Peyer's patch (tissue), 4 donors: ENCODE results near the gene USP17L13. TPM values are rescaled to one million over a fixed set of nuclear protein-coding genes. Genes with fewer than 3 reads are reported as not detected.
"Not testable (repeated sequence)": the region's sequence is repeated elsewhere in the genome, so short reads cannot be mapped to it uniquely, and the experiment has no call there.

Source experiments
- DNase-seq, 3 donors: peaks; one replicate each; pipeline ENCODE4 v3.0.0-alpha.2; 2017 to 2019
- H3K27ac ChIP-seq, 4 donors: fragments of 200-600 bp; sonication (generic); one replicate each; pipeline ENCODE4 v1.5.1; 2016 to 2019
- H3K27me3 ChIP-seq, 2 donors: fragments of 200-600 bp; sonication (generic); one replicate each; pipeline ENCODE4 v1.5.1; 2019
- H3K36me3 ChIP-seq, 3 donors: fragments of 200-600 bp; sonication (generic); one replicate each; pipeline ENCODE4 v1.5.1; 2016 to 2019
- H3K4me1 ChIP-seq, 4 donors: fragments of 200-600 bp; sonication (generic); one replicate each; pipeline ENCODE4 v1.5.1; 2016 to 2019
- H3K4me3 ChIP-seq, 4 donors: fragments of 200-600 bp; sonication (generic); 1 replicate in 3 of 4; 2 replicates in 1 of 4; pipeline ENCODE4 v1.5.1; 2016 to 2019; ENCODE audit warnings: mild to moderate bottlenecking in 1 of 4
- H3K9me3 ChIP-seq, 4 donors: fragments of 200-600 bp; sonication (generic); one replicate each; pipeline ENCODE4 v1.5.1; 2016 to 2019; ENCODE audit warnings: mild to moderate bottlenecking in 1 of 4
- total RNA-seq, 4 donors: library from RNA; depleted of rRNA; stranded (reverse); fragments of >200 nt; gene quantifications; one replicate each; pipeline ENCODE4 v1.1.0, GENCODE V29; 2016

The USP17L13 gene
- total RNA-seq: not detected

DNA sequence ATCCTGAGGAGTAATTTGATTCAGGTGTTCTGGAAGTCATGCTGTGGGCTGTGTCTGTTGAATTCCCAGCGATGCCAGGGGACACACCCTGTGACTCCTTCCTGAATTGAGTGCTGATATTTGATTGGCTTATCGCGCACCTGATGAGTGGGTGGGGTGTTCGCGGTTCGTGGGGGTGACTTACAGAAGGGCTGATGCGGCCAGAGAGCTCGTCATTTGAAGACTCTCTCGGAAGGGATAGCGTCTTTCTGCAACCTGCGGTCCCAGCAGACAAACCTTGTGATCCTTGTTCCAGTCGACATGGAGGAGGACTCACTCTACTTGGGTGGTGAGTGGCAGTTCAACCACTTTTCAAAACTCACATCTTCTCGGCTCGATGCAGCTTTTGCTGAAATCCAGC is at the start of gene USP17L13:
TSS of gene USP17L13 (plus strand) at position 301 of the 400 bp plus-strand sequence. CDS start at position 301, 0 bp downstream.
- H3K36me3 ChIP-seq, H3K4me3 ChIP-seq, H3K27ac ChIP-seq, H3K9me3 ChIP-seq, DNase-seq, H3K4me1 ChIP-seq, H3K27me3 ChIP-seq: not testable (repeated sequence)

- not testable (repeated sequence) for H3K36me3 ChIP-seq, H3K9me3 ChIP-seq, H3K27me3 ChIP-seq, H3K4me1 ChIP-seq, H3K4me3 ChIP-seq, H3K27ac ChIP-seq, DNase-seq
Observed at GRCh38 chr4:9210357-9210756, 14.3 kb upstream of the USP17L13 start, which contains the start of gene USP17L10. USP17L10 (plus strand) TSS chr4:9210657; CDS start chr4:9210657, 0 bp downstream.

- H3K36me3 ChIP-seq, H3K4me3 ChIP-seq, H3K27ac ChIP-seq, H3K27me3 ChIP-seq, H3K4me1 ChIP-seq, H3K9me3 ChIP-seq: not testable (repeated sequence)
- peak in 1 of 3 donors; percentile 21 for DNase-seq
Observed at GRCh38 chr4:9214701-9215100, 10.0 kb upstream of the USP17L13 start.

GRCh38 chr4:9215105-9215504 is 9.6 kb upstream of the USP17L13 start, which contains the start of gene USP17L11:
USP17L11 (plus strand) TSS chr4:9215405; CDS start chr4:9215405, 0 bp downstream.
- H3K27ac ChIP-seq, H3K36me3 ChIP-seq, H3K9me3 ChIP-seq, H3K4me1 ChIP-seq, H3K4me3 ChIP-seq, H3K27me3 ChIP-seq, DNase-seq: not testable (repeated sequence)

- not testable (repeated sequence) for H3K9me3 ChIP-seq, H3K36me3 ChIP-seq, H3K4me3 ChIP-seq, H3K4me1 ChIP-seq, H3K27me3 ChIP-seq, DNase-seq, H3K27ac ChIP-seq
Observed at GRCh38 chr4:9219852-9220251, 4.8 kb upstream of the USP17L13 start, which contains the start of gene USP17L12. USP17L12 (plus strand) TSS chr4:9220152; CDS start chr4:9220152, 0 bp downstream.

DNA sequence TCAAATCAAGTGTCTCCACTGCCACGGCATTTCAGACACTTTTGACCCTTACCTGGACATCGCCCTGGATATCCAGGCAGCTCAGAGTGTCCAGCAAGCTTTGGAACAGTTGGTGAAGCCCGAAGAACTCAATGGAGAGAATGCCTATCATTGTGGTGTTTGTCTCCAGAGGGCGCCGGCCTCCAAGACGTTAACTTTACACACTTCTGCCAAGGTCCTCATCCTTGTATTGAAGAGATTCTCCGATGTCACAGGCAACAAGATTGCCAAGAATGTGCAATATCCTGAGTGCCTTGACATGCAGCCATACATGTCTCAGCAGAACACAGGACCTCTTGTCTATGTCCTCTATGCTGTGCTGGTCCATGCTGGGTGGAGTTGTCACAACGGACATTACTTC is 5.6 kb downstream of the USP17L13 start:
- not testable (repeated sequence) for H3K4me3 ChIP-seq, H3K4me1 ChIP-seq, H3K36me3 ChIP-seq, H3K27me3 ChIP-seq, H3K27ac ChIP-seq, H3K9me3 ChIP-seq
- peak in 1 of 3 donors; percentile 39 for DNase-seq

DNA sequence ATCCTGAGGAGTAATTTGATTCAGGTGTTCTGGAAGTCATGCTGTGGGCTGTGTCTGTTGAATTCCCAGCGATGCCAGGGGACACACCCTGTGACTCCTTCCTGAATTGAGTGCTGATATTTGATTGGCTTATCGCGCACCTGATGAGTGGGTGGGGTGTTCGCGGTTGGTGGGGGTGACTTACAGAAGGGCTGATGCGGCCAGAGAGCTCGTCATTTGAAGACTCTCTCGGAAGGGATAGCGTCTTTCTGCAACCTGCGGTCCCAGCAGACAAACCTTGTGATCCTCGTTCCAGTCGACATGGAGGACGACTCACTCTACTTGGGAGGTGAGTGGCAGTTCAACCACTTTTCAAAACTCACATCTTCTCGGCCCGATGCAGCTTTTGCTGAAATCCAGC is 9.4 kb downstream of the USP17L13 start, which contains the start of gene USP17L15:
TSS of gene USP17L15 (plus strand) at position 301 of the 400 bp plus-strand sequence. CDS start at position 301, 0 bp downstream.
- H3K27ac ChIP-seq, DNase-seq, H3K4me3 ChIP-seq, H3K9me3 ChIP-seq, H3K27me3 ChIP-seq, H3K4me1 ChIP-seq, H3K36me3 ChIP-seq: not testable (repeated sequence)

- not testable (repeated sequence) for H3K4me1 ChIP-seq, H3K36me3 ChIP-seq, H3K27ac ChIP-seq, H3K9me3 ChIP-seq, H3K27me3 ChIP-seq, H3K4me3 ChIP-seq
- peak; percentile 16 to 22 (median 18) for DNase-seq
Observed at GRCh38 chr4:9238461-9238860, 13.8 kb downstream of the USP17L13 start.

- not testable (repeated sequence) for DNase-seq, H3K4me1 ChIP-seq, H3K27ac ChIP-seq, H3K27me3 ChIP-seq, H3K36me3 ChIP-seq, H3K9me3 ChIP-seq, H3K4me3 ChIP-seq
Observed at GRCh38 chr4:9243579-9243978, 18.9 kb downstream of the USP17L13 start, which contains the start of gene USP17L17. USP17L17 (plus strand) TSS chr4:9243879; CDS start chr4:9243879, 0 bp downstream.

DNA sequence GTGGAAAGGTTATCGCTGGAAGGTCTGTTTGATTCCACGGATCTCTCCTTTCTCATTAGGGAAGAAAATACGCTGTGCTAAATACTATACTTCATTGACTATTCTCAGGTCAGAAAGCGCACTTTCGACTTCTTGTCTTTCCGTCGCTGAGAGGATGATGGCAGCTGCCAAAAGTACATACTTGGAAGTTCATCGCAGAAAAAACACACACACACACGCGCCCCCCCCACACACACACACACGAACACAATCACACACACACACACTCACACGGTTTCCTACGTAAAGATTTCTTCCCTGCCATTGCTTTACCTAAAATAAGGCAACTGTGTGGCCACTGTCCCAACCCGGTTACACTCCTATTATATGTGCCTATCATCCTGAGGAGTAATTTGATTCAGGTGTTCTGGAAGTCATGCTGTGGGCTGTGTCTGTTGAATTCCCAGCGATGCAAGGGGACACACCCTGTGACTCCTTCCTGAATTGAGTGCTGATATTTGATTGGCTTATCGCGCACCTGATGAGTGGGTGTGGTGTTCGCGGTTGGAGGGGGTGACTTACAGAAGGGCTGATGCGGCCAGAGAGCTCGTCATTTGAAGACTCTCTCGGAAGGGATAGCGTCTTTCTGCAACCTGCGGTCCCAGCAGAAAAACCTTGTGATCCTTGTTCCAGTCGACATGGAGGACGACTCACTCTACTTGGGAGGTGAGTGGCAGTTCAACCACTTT is 23.4 kb downstream of the USP17L13 start, which contains the start of gene USP17L18:
TSS of gene USP17L18 (plus strand) at position 678 of the 728 bp plus-strand sequence. CDS start at position 678, 0 bp downstream.
- peak; percentile 7 to 45 (median 16) for DNase-seq
- H3K36me3 ChIP-seq, H3K4me3 ChIP-seq, H3K9me3 ChIP-seq, H3K27me3 ChIP-seq, H3K4me1 ChIP-seq, H3K27ac ChIP-seq: not testable (repeated sequence)

DNA sequence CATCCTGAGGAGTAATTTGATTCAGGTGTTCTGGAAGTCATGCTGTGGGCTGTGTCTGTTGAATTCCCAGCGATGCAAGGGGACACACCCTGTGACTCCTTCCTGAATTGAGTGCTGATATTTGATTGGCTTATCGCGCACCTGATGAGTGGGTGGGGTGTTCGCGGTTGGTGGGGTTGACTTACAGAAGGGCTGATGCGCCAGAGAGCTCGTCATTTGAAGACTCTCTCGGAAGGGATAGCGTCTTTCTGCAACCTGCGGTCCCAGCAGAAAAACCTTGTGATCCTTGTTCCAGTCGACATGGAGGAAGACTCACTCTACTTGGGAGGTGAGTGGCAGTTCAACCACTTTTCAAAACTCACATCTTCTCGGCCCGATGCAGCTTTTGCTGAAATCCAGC is 28.4 kb downstream of the USP17L13 start, which contains the start of gene USP17L19:
TSS of gene USP17L19 (plus strand) at position 301 of the 400 bp plus-strand sequence. CDS start at position 301, 0 bp downstream.
- H3K4me3 ChIP-seq, H3K27ac ChIP-seq, H3K9me3 ChIP-seq, H3K4me1 ChIP-seq, DNase-seq, H3K27me3 ChIP-seq, H3K36me3 ChIP-seq: not testable (repeated sequence)

DNA sequence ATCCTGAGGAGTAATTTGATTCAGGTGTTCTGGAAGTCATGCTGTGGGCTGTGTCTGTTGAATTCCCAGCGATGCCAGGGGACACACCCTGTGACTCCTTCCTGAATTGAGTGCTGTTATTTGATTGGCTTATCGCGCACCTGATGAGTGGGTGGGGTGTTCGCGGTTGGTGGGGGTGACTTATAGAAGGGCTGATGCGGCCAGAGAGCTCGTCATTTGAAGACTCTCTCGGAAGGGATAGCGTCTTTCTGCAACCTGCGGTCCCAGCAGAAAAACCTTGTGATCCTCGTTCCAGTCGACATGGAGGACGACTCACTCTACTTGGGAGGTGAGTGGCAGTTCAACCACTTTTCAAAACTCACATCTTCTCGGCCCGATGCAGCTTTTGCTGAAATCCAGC is 33.1 kb downstream of the USP17L13 start, which contains the start of gene USP17L20:
TSS of gene USP17L20 (plus strand) at position 301 of the 400 bp plus-strand sequence. CDS start at position 301, 0 bp downstream.
- not testable (repeated sequence) for DNase-seq, H3K4me3 ChIP-seq, H3K9me3 ChIP-seq, H3K36me3 ChIP-seq, H3K27me3 ChIP-seq, H3K27ac ChIP-seq, H3K4me1 ChIP-seq

DNA sequence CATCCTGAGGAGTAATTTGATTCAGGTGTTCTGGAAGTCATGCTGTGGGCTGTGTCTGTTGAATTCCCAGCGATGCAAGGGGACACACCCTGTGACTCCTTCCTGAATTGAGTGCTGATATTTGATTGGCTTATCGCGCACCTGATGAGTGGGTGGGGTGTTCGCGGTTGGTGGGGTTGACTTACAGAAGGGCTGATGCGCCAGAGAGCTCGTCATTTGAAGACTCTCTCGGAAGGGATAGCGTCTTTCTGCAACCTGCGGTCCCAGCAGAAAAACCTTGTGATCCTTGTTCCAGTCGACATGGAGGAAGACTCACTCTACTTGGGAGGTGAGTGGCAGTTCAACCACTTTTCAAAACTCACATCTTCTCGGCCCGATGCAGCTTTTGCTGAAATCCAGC is 37.9 kb downstream of the USP17L13 start, which contains the start of gene USP17L21:
TSS of gene USP17L21 (plus strand) at position 301 of the 400 bp plus-strand sequence. CDS start at position 301, 0 bp downstream.
- H3K4me3 ChIP-seq, DNase-seq, H3K27ac ChIP-seq, H3K4me1 ChIP-seq, H3K36me3 ChIP-seq, H3K9me3 ChIP-seq, H3K27me3 ChIP-seq: not testable (repeated sequence)

- H3K4me1 ChIP-seq, H3K27me3 ChIP-seq, H3K36me3 ChIP-seq, H3K27ac ChIP-seq, H3K9me3 ChIP-seq, H3K4me3 ChIP-seq, DNase-seq: not testable (repeated sequence)
Observed at GRCh38 chr4:9267319-9267718, 42.6 kb downstream of the USP17L13 start, which contains the start of gene USP17L22. USP17L22 (plus strand) TSS chr4:9267619; CDS start chr4:9267619, 0 bp downstream.

DNA sequence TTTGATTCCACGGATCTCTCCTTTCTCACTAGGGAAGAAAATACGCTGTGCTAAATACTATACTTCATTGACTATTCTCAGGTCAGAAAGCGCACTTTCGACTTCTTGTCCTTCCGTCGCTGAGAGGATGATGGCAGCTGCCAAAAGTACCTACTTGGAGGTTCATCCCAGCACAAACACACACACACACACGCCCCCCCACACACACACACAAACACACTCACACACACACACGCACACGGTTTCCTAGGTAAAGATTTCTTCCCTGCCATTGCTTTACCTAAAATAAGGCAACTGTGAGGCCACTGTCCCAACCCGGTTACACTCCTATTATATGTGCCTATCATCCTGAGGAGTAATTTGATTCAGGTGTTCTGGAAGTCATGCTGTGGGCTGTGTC is 47.0 kb downstream of the USP17L13 start:
- peak in 2 of 3 donors; percentile 57 to 79 for DNase-seq
- not testable (repeated sequence) for H3K27ac ChIP-seq, H3K36me3 ChIP-seq, H3K9me3 ChIP-seq, H3K4me1 ChIP-seq, H3K4me3 ChIP-seq, H3K27me3 ChIP-seq
